Measurements from ENCODE around the gene MCRIP2. TPM values are rescaled to one million over a fixed set of nuclear protein-coding genes. Genes with fewer than 3 reads are reported as not detected.

MCRIP2 gene
- total and polyA plus RNA-seq, 7 experiments from 2014 or later: 21.4 to 35.8 (median 28.8) TPM

DNA sequence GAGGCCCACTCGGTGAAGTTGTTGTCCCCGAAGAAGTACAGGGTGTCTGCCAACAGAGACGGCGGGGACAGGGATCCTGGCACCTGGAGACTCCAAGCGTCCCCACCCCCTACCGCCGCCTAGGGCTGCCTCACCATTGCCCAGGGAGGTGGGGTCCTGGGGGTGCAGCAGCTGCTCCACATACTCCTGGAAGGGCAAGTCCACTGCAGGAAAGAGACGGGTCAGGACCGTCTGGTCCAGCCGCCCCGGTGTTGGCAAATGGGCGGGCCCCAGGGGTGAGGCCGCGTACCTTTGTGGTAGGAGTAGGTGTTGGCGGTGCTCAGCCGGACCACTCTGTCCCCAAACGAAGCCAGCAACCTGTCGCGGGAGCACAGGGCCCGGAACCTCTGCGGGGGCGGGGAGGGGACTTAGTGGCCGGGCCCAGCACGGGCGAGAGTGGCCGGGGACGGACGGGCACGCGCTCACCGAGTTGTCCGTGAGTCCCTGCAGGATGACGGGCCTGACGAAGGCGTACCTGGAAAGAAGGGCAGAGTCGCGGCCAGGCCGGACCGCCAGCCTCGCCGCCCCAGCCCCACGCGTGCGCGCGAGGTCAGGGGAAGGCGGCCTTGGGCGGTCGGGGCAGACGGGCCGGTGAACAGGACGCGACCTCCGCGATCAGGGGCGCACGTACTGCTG, 41.9 kb downstream of the MCRIP2 start:
- intact Hi-C loops (cut with micrococcal nuclease): loop anchor here (1.0 to 5.0 kb wide), 9 partner anchors 12 to 739 kb away; partner anchors contain the start of genes METTL26 (in 2 of the 2), RHOT2 (in 2 of the 2), CIAO3 (in 1 of the 2) and FAM234A (in 1 of the 2)
- peaks cover 9 to 29% of the 10 kb centered on the region in 2 donors for H3K4me1 ChIP-seq (ENCODE audit: control insufficient read depth in 2 of 2, insufficient read depth in 2 of 2, low read length in 2 of 2)

DNA sequence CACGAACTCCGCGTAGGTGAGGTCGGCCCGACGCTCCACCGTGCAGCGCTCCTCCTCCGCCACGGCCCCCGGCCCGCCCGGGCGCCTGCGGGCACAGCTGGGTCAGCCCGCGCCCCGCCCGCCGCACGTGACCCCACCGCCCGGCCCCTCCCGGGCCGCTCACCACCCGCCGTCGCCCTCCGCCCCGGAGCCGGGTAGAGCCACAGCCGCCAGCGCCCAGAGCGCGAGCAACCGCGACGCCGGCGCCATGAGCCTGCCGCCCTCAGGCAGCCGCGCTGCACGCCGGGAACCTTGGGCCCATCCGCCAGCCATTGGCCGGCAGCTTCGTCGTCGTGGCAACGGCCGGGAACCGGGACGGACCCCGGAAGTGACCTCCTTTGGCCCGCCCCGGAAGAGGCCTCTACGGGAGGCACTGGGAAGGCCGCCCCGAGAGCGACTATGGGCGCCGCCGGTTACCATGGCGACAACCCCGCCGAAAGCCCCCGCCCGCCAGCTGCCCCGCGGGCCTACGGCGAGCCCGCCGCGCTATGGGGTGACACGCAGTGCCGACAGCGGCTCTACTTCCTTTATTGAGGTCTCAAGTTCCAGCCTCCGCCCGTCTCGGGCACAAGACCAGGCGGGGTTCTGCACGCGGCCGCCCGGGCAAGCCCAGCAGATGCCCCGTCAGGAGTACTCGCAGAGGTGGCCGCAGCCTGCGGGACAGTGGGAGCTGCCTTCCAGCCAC, 42.6 kb downstream of the MCRIP2 start, which contains the start of gene JMJD8:
TSS of gene JMJD8 (minus strand) at position 264 of the 724 bp plus-strand sequence. CDS start at position 249, 15 bp downstream.
- H3K36me3 ChIP-seq (ENCODE audit: control insufficient read depth in 2 of 3, insufficient read depth in 3 of 3, low read length in 3 of 3): peaks cover 0 to 49% (median 12%) of the 10 kb centered on the region in 3 experiments
- intact Hi-C loops (cut with micrococcal nuclease): loop anchor here (1.0 to 5.0 kb wide), 9 partner anchors 11 to 738 kb away; partner anchors contain the start of genes METTL26 (in 2 of the 2), RHOT2 (in 2 of the 2), CIAO3 (in 1 of the 2) and FAM234A (in 1 of the 2)
- H3K27ac ChIP-seq (ENCODE audit: low read depth, low read length): peak within 1 kb of the TSS; percentile 78
- no peaks in the 10 kb centered on the region for H3K9me3 ChIP-seq (ENCODE audit: control insufficient read depth in 2 of 3, low read length in 3 of 3)
- peak; percentile 88 to 97 (median 91) for DNase-seq
- Mint-ChIP-seq H3K27ac (peak within 1 kb of the TSS in 6 of 9 donors; percentile 38 to 82 (median 58)), H3K9me3 (no peaks in the 10 kb centered on the region), H3K36me3 (peaks cover 0 to 9% (median 0%) of the 10 kb centered on the region in 5 donors), H3K4me3 (peak within 1 kb of the TSS; percentile 58 to 87 (median 76)), H3K4me1 (peaks cover 10 to 31% (median 22%) of the 10 kb centered on the region in 7 donors), H3K27me3 (no peaks in the 10 kb centered on the region)
- H3K27me3 ChIP-seq (ENCODE audit: control insufficient read depth in 2 of 2, insufficient read depth in 2 of 2, low read length in 2 of 2): no peaks in the 10 kb centered on the region
- peak; percentile 75 for ATAC-seq
- H3K4me1 ChIP-seq (ENCODE audit: control insufficient read depth in 2 of 2, insufficient read depth in 2 of 2, low read length in 2 of 2): peaks cover 9 to 36% of the 10 kb centered on the region in 2 donors
- ChIA-PET CTCF (interaction anchor here (1.2 kb wide), 1 partner anchor 17 kb away, joined by 4 read pairs; no protein-coding TSS in a partner anchor), POLR2A (interaction anchor here (0.8 to 1.4 kb wide), 7 partner anchors 9 to 94 kb away, joined by 3 to 15 read pairs (median 3); partner anchors contain the start of genes RAB40C, RHBDL1 and WDR90)
- H3K4me3 ChIP-seq (ENCODE audit: low read length): peak within 1 kb of the TSS; percentile 52

More for the DNA sequence above, 41.9 kb downstream of the MCRIP2 start:
- ChIA-PET CTCF (interaction anchor here (1.2 kb wide), 1 partner anchor 16 kb away, joined by 4 read pairs; no protein-coding TSS in a partner anchor), POLR2A (interaction anchor here (0.6 to 3.8 kb wide), 9 partner anchors 8 to 709 kb away, joined by 3 to 24 read pairs (median 4); partner anchors contain the start of genes RAB40C, RHBDL1, RHOT2 and WDR90)
- Histone ChIP-seq H3K4me3 (ENCODE audit: low read length) (peak overlapping the region; percentile 52), H3K9me3 (ENCODE audit: control insufficient read depth in 2 of 3, low read length in 3 of 3) (no peaks in the 10 kb centered on the region), H3K27ac (ENCODE audit: low read depth, low read length) (peak overlapping the region; percentile 78), H3K36me3 (ENCODE audit: control insufficient read depth in 2 of 3, insufficient read depth in 3 of 3, low read length in 3 of 3) (peaks cover 0 to 49% (median 12%) of the 10 kb centered on the region in 3 experiments), H3K27me3 (ENCODE audit: control insufficient read depth in 2 of 2, insufficient read depth in 2 of 2, low read length in 2 of 2) (no peaks in the 10 kb centered on the region)
- Mint-ChIP-seq H3K4me3 (peak overlapping the region; percentile 58 to 87 (median 73)), H3K27ac (peak overlapping the region in 5 of 9 donors; percentile 38 to 75 (median 51)), H3K27me3 (no peaks in the 10 kb centered on the region), H3K9me3 (no peaks in the 10 kb centered on the region), H3K4me1 (peaks cover 10 to 29% (median 18%) of the 10 kb centered on the region in 7 donors), H3K36me3 (peaks cover 0 to 9% (median 0%) of the 10 kb centered on the region in 5 donors)
- ATAC-seq (no peak), DNase-seq (no peak)

DNA sequence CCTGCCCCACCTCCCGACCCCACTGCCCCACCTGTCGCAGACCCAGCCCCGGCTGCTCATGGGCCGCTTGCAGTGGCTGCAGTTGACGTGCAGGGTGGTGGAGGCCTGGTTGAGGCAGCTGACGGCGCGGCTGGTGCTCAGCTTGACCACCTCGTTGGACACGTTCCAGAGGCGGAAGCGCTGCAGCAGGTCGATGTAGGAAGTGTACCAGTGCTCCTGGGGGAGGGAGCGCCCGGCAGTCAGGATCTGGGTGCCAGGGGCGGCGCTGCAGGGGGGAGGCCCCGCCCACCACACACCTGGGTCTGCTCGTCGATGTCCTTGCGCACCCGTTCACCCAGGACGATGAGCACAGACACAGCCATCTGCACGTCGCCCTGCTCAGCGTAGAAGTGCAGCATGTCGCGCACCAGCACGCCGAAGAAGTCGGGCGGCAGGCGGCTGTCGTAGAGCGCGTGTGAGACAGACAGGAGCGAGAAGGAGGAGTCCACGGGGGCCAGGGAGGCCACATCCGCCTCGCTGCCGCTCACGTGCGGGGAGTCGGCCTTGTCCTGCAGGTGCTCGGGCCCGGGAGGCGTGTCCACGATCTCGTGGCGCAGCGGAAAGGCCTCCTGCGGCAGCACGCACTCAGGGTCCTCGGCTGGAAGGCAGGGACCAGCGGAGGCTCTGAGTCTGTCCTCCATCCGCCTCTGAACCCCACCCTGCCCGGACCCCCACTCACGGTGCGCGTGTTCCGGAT, 43.5 kb downstream of the MCRIP2 start:
- ATAC-seq (no peak), DNase-seq (no peak)
- H3K27me3 Mint-ChIP-seq: no peaks in the 10 kb centered on the region
- ChIA-PET POLR2A (interaction anchor here (0.6 to 2.2 kb wide), 5 partner anchors 8 to 22 kb away, joined by 3 to 15 read pairs (median 4); partner anchors contain the start of gene RHBDL1), CTCF (interaction anchor here (1.2 kb wide), 1 partner anchor 18 kb away, joined by 4 read pairs; no protein-coding TSS in a partner anchor)
- H3K4me3 Mint-ChIP-seq: peak overlapping the region in 3 of 10 donors; percentile 18 to 57 (median 41)
- peaks cover 9 to 42% of the 10 kb centered on the region in 2 donors for H3K4me1 ChIP-seq (ENCODE audit: control insufficient read depth in 2 of 2, insufficient read depth in 2 of 2, low read length in 2 of 2)
- intact Hi-C loops (cut with micrococcal nuclease): loop anchor here (1.0 to 5.0 kb wide), 9 partner anchors 10 to 737 kb away; partner anchors contain the start of genes METTL26 (in 2 of the 2), RHOT2 (in 2 of the 2), CIAO3 (in 1 of the 2) and FAM234A (in 1 of the 2)
- no peak overlapping the region for H3K4me3 ChIP-seq (ENCODE audit: low read length)
- peaks cover 0 to 9% (median 1%) of the 10 kb centered on the region in 5 donors for H3K36me3 Mint-ChIP-seq
- H3K4me1 Mint-ChIP-seq: peaks cover 10 to 35% (median 22%) of the 10 kb centered on the region in 7 donors
- peak overlapping the region; percentile 52 for H3K27ac ChIP-seq (ENCODE audit: low read depth, low read length)
- H3K36me3 ChIP-seq (ENCODE audit: control insufficient read depth in 2 of 3, insufficient read depth in 3 of 3, low read length in 3 of 3): peaks cover 0 to 46% (median 12%) of the 10 kb centered on the region in 3 experiments
- H3K9me3 Mint-ChIP-seq: no peaks in the 10 kb centered on the region
- peak overlapping the region in 2 of 9 donors; percentile 25 to 46 for H3K27ac Mint-ChIP-seq
- no peaks in the 10 kb centered on the region for H3K9me3 ChIP-seq (ENCODE audit: control insufficient read depth in 2 of 3, low read length in 3 of 3)
- H3K27me3 ChIP-seq (ENCODE audit: control insufficient read depth in 2 of 2, insufficient read depth in 2 of 2, low read length in 2 of 2): no peaks in the 10 kb centered on the region

DNA sequence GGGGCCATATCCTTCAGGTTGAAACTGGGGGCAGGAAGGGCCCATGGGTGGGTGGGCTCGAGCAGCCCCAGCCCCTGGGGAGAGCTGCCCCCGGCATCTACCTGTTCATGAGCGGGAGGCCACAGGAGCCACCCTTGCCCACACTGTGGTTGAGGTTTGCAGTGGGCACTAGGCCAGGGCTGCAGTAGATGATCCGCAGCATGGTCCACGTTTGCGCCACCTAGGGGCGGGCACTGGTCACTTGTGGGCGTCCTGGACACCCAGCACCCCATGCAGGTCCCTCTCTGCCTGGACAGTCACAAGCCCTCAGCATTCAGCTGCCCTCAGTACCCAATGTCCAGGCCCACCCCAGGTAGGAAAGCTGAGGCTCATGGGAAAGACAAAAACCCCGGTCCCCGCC, 44.3 kb downstream of the MCRIP2 start:
- H3K4me1 Mint-ChIP-seq: peaks cover 8 to 40% (median 27%) of the 10 kb centered on the region in 7 donors
- peaks cover 8 to 41% of the 10 kb centered on the region in 2 donors for H3K4me1 ChIP-seq (ENCODE audit: control insufficient read depth in 2 of 2, insufficient read depth in 2 of 2, low read length in 2 of 2)

DNA sequence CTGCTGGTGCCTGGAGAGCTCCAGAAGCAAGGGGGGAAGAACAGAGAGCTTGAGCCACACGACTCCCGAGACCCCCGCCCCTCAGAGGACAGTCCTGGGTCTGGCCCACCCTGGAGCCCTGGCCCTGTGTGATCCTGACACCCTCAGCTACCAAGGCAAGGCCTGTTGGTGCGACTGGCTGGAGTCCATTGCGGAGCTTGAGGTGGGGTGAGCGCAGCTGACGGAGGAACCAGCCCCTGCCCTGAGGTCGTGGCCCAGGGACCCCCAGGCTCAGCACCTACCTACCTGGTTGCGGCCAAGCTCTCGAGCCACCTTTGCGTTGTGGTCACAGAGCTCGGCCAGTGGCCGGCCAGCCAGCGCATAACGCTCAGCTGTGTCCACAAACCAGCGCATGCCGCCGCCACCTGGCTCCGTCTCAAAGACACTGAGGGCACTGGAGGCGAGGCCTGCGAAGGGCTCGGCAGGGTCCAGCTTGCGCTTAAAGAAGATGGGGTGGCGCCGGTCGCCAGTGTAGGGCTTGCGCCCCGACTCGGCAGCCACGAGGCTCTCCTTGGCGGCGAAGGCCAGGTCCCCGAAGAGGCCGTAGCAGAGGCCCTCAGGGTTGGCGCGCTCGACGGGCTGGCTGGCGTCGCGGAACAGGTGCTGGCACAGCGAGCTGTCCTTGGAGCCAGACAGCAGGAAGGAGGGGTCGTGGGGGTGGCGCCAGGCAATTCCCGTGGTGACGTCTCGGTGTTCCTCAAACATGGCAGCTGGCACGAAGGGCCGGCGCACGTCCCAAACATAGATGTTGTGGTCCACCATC, 45.0 kb downstream of the MCRIP2 start:
- peaks cover 5 to 36% (median 26%) of the 10 kb centered on the region in 7 donors for H3K4me1 Mint-ChIP-seq

More for the DNA sequence above, 44.3 kb downstream of the MCRIP2 start:
- DNase-seq (no peak), ATAC-seq (no peak)
- CTCF ChIA-PET: no interaction called here
- Mint-ChIP-seq H3K36me3 (peaks cover 0 to 9% (median 4%) of the 10 kb centered on the region in 5 donors), H3K27ac (peak overlapping the region in 1 of 9 donors; percentile 52), H3K4me3 (peak overlapping the region in 6 of 10 donors; percentile 25 to 63 (median 48)), H3K27me3 (no peaks in the 10 kb centered on the region), H3K9me3 (no peaks in the 10 kb centered on the region)
- peaks cover 0 to 46% (median 12%) of the 10 kb centered on the region in 3 experiments for H3K36me3 ChIP-seq (ENCODE audit: control insufficient read depth in 2 of 3, insufficient read depth in 3 of 3, low read length in 3 of 3)
- POLR2A ChIA-PET: interaction anchor here (1.1 to 2.2 kb wide), 2 partner anchors 10 to 15 kb away, joined by 3 to 10 read pairs; no protein-coding TSS in a partner anchor
- intact Hi-C loops (cut with micrococcal nuclease): loop anchor here (2.0 kb wide), 3 partner anchors 17 to 623 kb away; partner anchors contain the start of genes CIAO3 (in 1 of the 2), RHOT2 (in 1 of the 2) and UBE2I (in 1 of the 2)
- H3K27ac ChIP-seq (ENCODE audit: low read depth, low read length): no peak overlapping the region
- no peaks in the 10 kb centered on the region for H3K9me3 ChIP-seq (ENCODE audit: control insufficient read depth in 2 of 3, low read length in 3 of 3)
- H3K27me3 ChIP-seq (ENCODE audit: control insufficient read depth in 2 of 2, insufficient read depth in 2 of 2, low read length in 2 of 2): no peaks in the 10 kb centered on the region
- no peak overlapping the region for H3K4me3 ChIP-seq (ENCODE audit: low read length)

More for the DNA sequence above, 45.0 kb downstream of the MCRIP2 start:
- peaks cover 7 to 34% of the 10 kb centered on the region in 2 donors for H3K4me1 ChIP-seq (ENCODE audit: control insufficient read depth in 2 of 2, insufficient read depth in 2 of 2, low read length in 2 of 2)
- H3K9me3 ChIP-seq (ENCODE audit: control insufficient read depth in 2 of 3, low read length in 3 of 3): no peaks in the 10 kb centered on the region
- no peaks in the 10 kb centered on the region for H3K27me3 Mint-ChIP-seq
- ATAC-seq (no peak), DNase-seq (no peak)
- intact Hi-C loops (cut with micrococcal nuclease): no loop called here
- no peaks in the 10 kb centered on the region for H3K27me3 ChIP-seq (ENCODE audit: control insufficient read depth in 2 of 2, insufficient read depth in 2 of 2, low read length in 2 of 2)
- peaks cover 0 to 2% (median 0%) of the 10 kb centered on the region in 11 donors for H3K9me3 Mint-ChIP-seq
- ChIA-PET POLR2A (interaction anchor here (0.6 to 2.2 kb wide), 4 partner anchors 9 to 1829 kb away, joined by 3 to 10 read pairs (median 3); no protein-coding TSS in a partner anchor), CTCF (no interaction called here)
- peaks cover 0 to 8% (median 4%) of the 10 kb centered on the region in 5 donors for H3K36me3 Mint-ChIP-seq
- no peak overlapping the region for H3K27ac ChIP-seq (ENCODE audit: low read depth, low read length)
- peak overlapping the region in 2 of 10 donors; percentile 12 to 63 for H3K4me3 Mint-ChIP-seq
- H3K27ac Mint-ChIP-seq: peak overlapping the region in 2 of 9 donors; percentile 23 to 52
- no peak overlapping the region for H3K4me3 ChIP-seq (ENCODE audit: low read length)
- H3K36me3 ChIP-seq (ENCODE audit: control insufficient read depth in 2 of 3, insufficient read depth in 3 of 3, low read length in 3 of 3): peaks cover 0 to 42% (median 12%) of the 10 kb centered on the region in 3 experiments

All from naive thymus-derived CD4-positive, alpha-beta T cell (primary cell).